Activated T-helper 1 cell treated with anti-CD3 and anti-CD28 coated beads, Interleukin-12 subunit alpha, Interleukin-12 subunit beta, Interleukin-2, Interleukin-4 antibody, amounts not matched to agents 30 ng/mL and 10 ng/mL and 1 ng/mL, durations not matched to agents 14 hours and 24 hours and 36 hours (primary cell): ENCODE results near the gene SEPSECS. TPM values are rescaled to one million over a fixed set of nuclear protein-coding genes. Genes with fewer than 3 reads are reported as not detected.
A peak's percentile ranks its signal among the peaks of the same experiment; 100 is the strongest.

ENCODE experiments used
- DNase-seq: peaks from one replicate; pipeline ENCODE4 v3.0.0; 2021; ENCODE audit warnings: low spot score
- H3K27ac Mint-ChIP-seq: one replicate; pipeline ENCODE4 v1.8.0; 2021; ENCODE audit warnings: mild to moderate bottlenecking, mixed read lengths
- H3K27me3 Mint-ChIP-seq: one replicate; pipeline ENCODE4 v1.8.0; 2022; ENCODE audit warnings: mild to moderate bottlenecking, moderate library complexity, mixed read lengths; ENCODE audit not compliant: insufficient read depth
- H3K36me3 Mint-ChIP-seq: one replicate; pipeline ENCODE4 v1.8.0; 2021; ENCODE audit warnings: low read depth, mixed read lengths
- H3K4me1 Mint-ChIP-seq: one replicate; pipeline ENCODE4 v1.8.0; 2021; ENCODE audit warnings: low read depth, mixed read lengths
- H3K4me3 Mint-ChIP-seq: one replicate; pipeline ENCODE4 v1.8.0; 2021; ENCODE audit warnings: mild to moderate bottlenecking, moderate library complexity, mixed read lengths
- H3K9me3 Mint-ChIP-seq: one replicate; pipeline ENCODE4 v1.8.0; 2021; ENCODE audit warnings: mixed read lengths
- intact Hi-C: fragments of 100-400 bp; cut with micrococcal nuclease; formaldehyde crosslinking; loops from one replicate; pipeline ENCODE4 v1.15.1; 2024
- total RNA-seq: library from RNA; stranded (reverse); gene quantifications from 2 replicates; pipeline ENCODE4 v1.2.3, GENCODE V29; 2022

Gene SEPSECS
- total RNA-seq, 1 donor from 2014 or later: 13.4 TPM

DNA sequence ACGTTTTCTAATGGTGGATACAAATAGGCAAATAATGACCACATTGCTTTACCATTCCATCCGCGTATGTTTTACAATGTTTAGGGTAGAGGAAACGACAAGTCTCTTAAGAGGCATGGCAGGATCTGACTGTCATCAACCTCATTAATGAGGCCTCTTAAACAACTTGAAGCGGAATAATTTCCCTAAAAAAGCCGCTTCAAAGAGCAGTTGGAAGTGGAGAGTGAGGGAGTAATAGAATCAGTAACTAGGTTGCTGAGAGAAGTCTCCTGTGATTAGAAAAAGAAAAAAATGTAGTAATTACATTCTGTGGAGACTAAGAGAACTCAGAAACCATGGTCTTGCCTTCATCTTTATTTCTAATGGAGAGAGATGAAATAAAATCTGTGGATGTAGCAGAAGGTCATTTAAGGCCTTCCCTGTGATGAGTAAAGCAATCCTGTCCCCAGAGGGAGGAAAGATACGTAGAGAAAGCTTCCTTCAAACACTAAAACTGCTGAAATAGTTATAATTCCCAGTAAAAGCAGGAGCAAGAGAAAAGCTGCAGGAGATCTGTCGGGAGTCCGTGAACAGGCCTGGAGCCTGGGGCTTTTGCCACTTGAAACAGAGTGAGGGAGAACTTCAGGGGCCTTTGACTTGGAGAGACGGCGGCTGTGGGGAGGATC is 11.1 kb upstream of the SEPSECS start:
- Mint-ChIP-seq H3K27me3 (no peaks in the 10 kb centered on the region), H3K4me1 (no peaks in the 10 kb centered on the region), H3K36me3 (peaks cover 8% of the 10 kb centered on the region), H3K4me3 (no peak overlapping the region), H3K9me3 (no peaks in the 10 kb centered on the region), H3K27ac (no peak overlapping the region)
- intact Hi-C loops: no loop called here
- DNase-seq: no peak

DNA sequence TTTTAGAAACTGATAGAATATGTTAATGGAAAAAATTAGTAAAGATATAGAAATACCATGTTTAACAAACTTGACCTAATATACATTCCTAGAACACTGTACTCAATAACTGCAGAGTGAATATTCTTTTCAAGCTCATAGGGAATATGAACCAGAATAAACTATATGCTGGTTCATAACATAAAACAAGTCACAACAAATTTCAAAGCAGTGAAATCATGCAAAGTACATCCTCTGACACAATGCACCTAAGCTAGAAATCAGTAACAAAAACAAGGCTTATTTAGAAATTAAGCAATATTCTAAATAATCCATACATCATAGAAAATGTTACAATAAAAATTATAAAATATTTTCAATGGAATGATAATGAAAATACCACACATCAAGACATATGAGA is 9.2 kb upstream of the SEPSECS start:
- no peaks in the 10 kb centered on the region for H3K9me3 Mint-ChIP-seq
- no peak for DNase-seq

DNA sequence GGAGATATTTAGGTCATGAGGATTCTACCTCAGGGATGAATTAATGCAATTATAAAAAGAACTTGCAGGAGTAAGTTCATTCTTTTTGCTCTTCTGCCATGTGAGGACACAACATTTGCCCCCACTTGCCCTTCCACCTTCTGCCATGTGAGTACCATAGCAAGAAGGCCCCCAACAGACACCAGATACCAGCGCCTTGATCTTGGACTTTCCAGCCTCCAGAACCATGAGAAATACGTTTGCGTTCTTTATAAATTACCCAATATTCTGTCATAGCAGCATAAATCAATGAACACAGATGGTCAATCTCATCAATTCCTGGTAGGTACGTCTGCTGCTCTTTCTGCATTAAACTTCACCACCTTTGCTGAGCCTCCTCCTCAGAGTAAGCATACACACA is 5.7 kb upstream of the SEPSECS start:
- Mint-ChIP-seq H3K36me3 (peaks cover 24% of the 10 kb centered on the region), H3K27me3 (no peaks in the 10 kb centered on the region), H3K9me3 (no peaks in the 10 kb centered on the region), H3K4me1 (peaks cover 20% of the 10 kb centered on the region), H3K4me3 (no peak overlapping the region), H3K27ac (no peak overlapping the region)
- intact Hi-C loops: loop anchor here (10.0 kb wide), 1 partner anchor 691 kb away; no protein-coding TSS in a partner anchor
- DNase-seq: no peak

More for the DNA sequence above, 9.2 kb upstream of the SEPSECS start:
- H3K27me3 Mint-ChIP-seq: no peaks in the 10 kb centered on the region
- H3K4me1 Mint-ChIP-seq: no peaks in the 10 kb centered on the region
- intact Hi-C loops: loop anchor here (10.0 kb wide), 1 partner anchor 695 kb away; no protein-coding TSS in a partner anchor
- H3K36me3 Mint-ChIP-seq: peaks cover 17% of the 10 kb centered on the region
- H3K4me3 Mint-ChIP-seq: no peak overlapping the region
- no peak overlapping the region for H3K27ac Mint-ChIP-seq

DNA sequence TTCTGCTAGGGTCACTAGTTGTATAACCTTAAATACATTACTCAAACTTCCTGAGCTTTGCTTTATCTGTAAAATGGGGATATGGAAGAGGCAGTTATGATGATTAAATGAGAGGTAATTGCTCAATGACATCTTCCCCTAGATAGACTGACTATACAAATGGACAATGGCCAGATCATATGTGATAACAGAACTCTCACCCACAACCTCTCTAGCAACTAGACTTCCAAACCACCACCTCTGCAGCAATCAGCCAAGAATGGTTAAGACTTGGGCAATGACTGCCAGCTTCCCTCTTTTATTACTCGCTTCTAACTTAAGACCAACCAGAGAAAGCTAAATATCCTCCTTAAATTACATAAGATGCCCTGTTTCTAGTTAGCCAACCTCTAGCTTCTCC is 2.9 kb upstream of the SEPSECS start:
- DNase-seq: no peak
- Mint-ChIP-seq H3K27me3 (peaks cover 3% of the 10 kb centered on the region), H3K4me1 (peaks cover 35% of the 10 kb centered on the region), H3K4me3 (no peak overlapping the region), H3K27ac (no peak overlapping the region), H3K9me3 (no peaks in the 10 kb centered on the region), H3K36me3 (peaks cover 22% of the 10 kb centered on the region)
- intact Hi-C loops: loop anchor here (5.0 to 10.0 kb wide), 3 partner anchors 181 to 1699 kb away; partner anchors contain the start of gene STIM2

DNA sequence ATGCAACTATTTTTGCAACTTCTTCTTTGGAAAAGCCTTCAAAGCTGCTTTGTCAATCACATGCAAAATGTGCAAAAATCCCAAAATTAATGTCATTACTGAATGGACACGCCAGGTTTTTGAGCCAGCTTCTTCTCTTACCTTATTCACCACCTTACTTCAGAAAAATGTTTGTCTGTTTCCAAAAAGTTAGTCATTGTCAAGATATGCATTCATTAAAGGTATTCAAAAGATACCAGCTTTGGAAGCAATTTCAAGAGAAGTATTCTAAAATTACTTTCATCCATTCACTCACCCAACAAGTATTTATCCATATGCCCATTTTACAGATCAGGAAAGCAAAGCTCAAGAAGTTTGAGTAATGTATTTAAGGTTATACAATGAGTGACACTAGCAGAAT is 2.3 kb upstream of the SEPSECS start:
- DNase-seq: no peak
- Mint-ChIP-seq H3K4me3 (no peak overlapping the region), H3K9me3 (no peaks in the 10 kb centered on the region), H3K27ac (no peak overlapping the region), H3K27me3 (peaks cover 3% of the 10 kb centered on the region), H3K4me1 (peaks cover 35% of the 10 kb centered on the region), H3K36me3 (peaks cover 22% of the 10 kb centered on the region)
- intact Hi-C loops: loop anchor here (5.0 to 10.0 kb wide), 3 partner anchors 180 to 1700 kb away; partner anchors contain the start of gene STIM2

DNA sequence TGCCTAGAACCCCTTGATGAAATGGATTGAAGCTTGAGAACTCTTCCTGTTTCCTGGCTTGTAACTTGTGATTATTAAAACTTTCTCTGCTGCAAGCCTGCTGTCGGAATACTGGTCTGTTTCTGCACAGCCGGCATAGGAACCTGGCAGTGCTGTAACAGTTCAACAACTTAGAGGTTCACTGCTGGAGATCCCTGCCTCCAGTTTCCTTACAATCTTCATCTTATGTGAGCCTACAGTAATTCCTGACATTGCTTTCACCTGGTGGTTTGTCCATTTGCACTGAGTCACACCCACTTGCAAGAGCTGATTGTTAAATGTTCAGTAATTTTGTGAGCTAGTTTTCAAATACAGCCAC is 1.3 kb upstream of the SEPSECS start:
- peaks cover 35% of the 10 kb centered on the region for H3K4me1 Mint-ChIP-seq
- no peak for DNase-seq
- H3K27ac Mint-ChIP-seq: peak overlapping the region; percentile 90
- H3K27me3 Mint-ChIP-seq: peaks cover 3% of the 10 kb centered on the region
- no peaks in the 10 kb centered on the region for H3K9me3 Mint-ChIP-seq
- peak overlapping the region; percentile 91 for H3K4me3 Mint-ChIP-seq
- intact Hi-C loops: loop anchor here (1.0 to 10.0 kb wide), 6 partner anchors 159 to 1701 kb away; partner anchors contain the start of genes SMIM20 and STIM2
- peaks cover 25% of the 10 kb centered on the region for H3K36me3 Mint-ChIP-seq

DNA sequence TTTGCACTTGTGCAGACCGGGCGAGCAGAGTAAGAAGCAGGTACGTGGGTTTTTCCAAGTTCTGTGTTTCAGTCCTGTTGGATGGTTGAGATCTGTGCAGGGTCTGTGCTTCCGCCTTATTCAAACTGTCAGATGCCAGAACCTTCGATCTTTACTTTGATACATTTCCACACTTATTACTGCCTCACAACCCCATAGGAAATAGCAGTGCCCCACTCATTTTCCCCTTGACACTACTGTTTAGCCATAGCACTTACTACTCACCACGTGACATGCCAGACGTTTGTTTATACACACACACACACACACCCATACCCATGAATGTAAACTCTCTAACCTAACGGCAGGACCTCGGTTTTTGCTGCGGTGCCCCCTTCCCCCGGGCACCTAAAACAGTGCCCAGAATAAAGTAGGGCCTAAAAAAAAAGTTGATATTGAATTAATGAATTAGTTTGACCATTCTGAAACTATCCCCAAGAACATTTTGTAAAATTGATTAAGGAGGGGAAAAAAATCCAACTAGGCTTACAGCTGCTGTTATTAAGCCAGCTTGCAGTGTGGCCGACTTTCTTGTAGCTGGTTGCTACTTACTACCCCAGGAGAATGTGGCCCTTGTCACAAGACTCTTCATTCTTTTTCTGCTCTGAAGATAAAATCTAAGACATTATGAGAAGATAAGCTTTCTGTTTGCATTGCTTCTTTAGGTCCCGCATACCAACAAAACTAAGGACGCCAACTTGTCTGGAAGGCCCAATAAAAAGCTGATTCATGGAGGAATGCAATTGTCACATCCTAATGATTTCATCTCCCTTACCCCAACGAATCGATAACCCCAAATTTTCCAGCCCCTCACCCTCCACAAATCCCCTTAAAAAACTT is 704 bp upstream of the SEPSECS start:
- intact Hi-C loops: loop anchor here (1.0 to 10.0 kb wide), 12 partner anchors 19 to 1701 kb away; partner anchors contain the start of genes ANAPC4, DHX15, PI4K2B and SMIM20
- peak overlapping the region; percentile 90 for H3K27ac Mint-ChIP-seq
- no peaks in the 10 kb centered on the region for H3K9me3 Mint-ChIP-seq
- DNase-seq: no peak
- H3K27me3 Mint-ChIP-seq: peaks cover 3% of the 10 kb centered on the region
- peaks cover 35% of the 10 kb centered on the region for H3K4me1 Mint-ChIP-seq
- H3K36me3 Mint-ChIP-seq: peaks cover 19% of the 10 kb centered on the region
- H3K4me3 Mint-ChIP-seq: peak overlapping the region; percentile 91

DNA sequence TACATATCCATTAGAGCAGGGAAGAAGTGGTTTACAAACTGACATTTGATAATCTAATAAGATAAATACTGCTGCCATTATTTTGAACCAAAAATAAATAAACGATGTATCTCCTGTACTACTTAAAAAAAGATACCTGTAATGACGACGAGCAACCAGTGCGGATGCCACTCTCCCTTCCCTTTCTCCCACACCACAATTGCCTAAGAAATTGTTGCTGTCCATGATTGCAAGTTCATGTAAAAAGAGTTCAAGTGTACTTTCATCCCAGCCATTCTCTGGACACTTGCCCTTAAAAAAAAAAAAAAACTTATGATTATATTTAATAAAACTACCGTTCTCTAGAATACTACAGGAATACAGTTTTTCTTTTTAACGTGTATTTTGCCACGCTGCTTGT is 1.4 kb downstream of the SEPSECS start:
- peaks cover 17% of the 10 kb centered on the region for H3K36me3 Mint-ChIP-seq
- H3K4me1 Mint-ChIP-seq: peaks cover 40% of the 10 kb centered on the region
- peaks cover 3% of the 10 kb centered on the region for H3K27me3 Mint-ChIP-seq
- H3K9me3 Mint-ChIP-seq: no peaks in the 10 kb centered on the region
- H3K27ac Mint-ChIP-seq: peak overlapping the region; percentile 90
- H3K4me3 Mint-ChIP-seq: peak overlapping the region; percentile 91
- DNase-seq: no peak
- intact Hi-C loops: no loop called here

DNA sequence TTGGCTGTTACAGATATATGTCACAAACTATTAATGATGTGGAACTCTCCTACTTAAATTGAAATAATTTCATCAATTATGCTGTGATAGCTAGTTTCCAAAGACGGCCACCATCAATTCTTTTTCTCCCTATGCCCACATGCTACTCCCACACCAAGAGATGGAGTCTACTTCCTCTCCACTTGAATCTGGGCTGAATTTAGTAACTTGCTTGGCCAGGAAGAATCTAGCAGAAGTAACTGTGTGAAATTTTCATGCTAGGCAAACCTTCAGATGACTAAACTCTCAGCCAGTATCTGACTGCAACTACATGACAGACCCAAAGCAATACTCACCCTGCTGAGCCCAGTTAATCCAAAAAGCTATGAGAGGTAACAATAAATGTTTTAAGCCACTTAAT is 3.2 kb downstream of the SEPSECS start:
- Mint-ChIP-seq H3K4me1 (peaks cover 30% of the 10 kb centered on the region), H3K27ac (no peak overlapping the region), H3K27me3 (peaks cover 3% of the 10 kb centered on the region), H3K36me3 (peaks cover 11% of the 10 kb centered on the region), H3K9me3 (no peaks in the 10 kb centered on the region), H3K4me3 (no peak overlapping the region)
- no peak for DNase-seq
- intact Hi-C loops: no loop called here

DNA sequence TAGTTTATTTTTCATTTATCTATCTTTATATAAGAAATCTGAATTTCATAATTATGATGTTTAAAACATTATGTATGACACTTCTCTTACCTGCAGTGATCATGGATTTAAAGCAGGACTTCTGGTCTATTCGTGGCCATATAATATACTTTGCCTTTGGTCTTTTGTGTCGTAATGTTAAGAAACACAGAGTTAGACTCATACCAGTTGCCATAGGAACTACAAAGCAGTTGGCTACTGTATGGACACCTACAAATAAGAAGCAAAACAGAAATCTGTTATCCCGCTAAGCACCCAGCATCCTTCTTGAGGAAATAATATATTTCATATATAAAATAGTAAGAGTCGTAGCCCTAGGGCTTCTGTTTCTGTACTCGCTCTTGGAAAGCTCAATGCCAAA is 4.3 kb downstream of the SEPSECS start:
- H3K27ac Mint-ChIP-seq: no peak overlapping the region
- intact Hi-C loops: no loop called here
- no peak overlapping the region for H3K4me3 Mint-ChIP-seq
- DNase-seq: no peak
- H3K9me3 Mint-ChIP-seq: no peaks in the 10 kb centered on the region
- peaks cover 20% of the 10 kb centered on the region for H3K4me1 Mint-ChIP-seq
- H3K27me3 Mint-ChIP-seq: peaks cover 3% of the 10 kb centered on the region
- H3K36me3 Mint-ChIP-seq: peaks cover 12% of the 10 kb centered on the region

DNA sequence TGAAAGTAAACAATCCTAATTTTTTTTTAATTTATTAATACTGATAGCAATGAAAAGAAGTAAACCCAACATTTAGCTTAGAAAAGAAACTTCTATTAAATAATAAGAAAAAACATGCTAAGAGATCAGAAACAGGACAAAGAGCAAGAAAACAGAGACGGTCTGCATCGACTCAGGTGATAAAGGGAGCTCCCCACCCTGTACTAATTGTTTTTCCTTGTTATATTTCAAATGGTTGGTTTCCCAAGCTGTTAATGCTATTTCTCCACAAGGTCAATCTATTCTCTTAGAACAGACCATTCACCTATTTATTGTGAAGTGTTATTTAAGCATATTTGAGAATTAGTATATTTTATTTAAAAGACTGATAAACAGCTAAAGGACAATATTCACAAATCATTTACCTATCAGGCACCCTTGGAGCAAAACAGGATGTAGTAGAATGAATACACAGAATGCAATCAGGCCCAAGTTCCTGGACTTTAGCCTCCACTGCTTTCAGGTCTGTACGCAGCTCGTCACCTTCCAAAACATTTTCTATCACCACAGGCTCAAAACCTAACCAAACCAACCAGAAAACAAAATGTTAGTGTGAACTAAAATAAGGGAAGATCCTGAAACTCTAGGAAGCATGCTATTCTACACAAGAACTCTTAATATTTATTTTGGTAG is 5.5 kb downstream of the SEPSECS start:
- Mint-ChIP-seq H3K4me1 (peaks cover 14% of the 10 kb centered on the region), H3K27me3 (no peaks in the 10 kb centered on the region), H3K9me3 (no peaks in the 10 kb centered on the region), H3K27ac (peak overlapping the region; percentile 58), H3K36me3 (peaks cover 17% of the 10 kb centered on the region), H3K4me3 (no peak overlapping the region)
- no peak for DNase-seq
- intact Hi-C loops: no loop called here

DNA sequence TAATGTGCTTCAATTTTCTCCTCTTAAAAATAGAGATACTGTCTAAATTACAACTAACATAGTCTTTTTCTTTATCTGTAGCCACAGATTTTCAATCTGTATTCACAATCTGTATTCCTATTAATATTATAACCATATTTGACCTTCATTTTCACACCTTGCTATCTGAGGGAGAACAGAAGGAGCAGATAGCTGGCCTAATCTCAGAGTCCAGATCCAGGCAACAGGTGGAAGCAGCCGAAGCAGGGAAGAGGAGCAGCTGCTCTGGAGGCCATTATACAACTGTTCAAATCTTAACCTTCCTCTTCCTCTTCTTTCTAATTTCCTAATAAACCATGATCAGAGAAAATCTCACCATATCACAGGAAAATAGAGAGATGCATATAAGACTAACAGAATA is 14.2 kb downstream of the SEPSECS start:
- intact Hi-C loops: loop anchor here (10.0 kb wide), 1 partner anchor 661 kb away; no protein-coding TSS in a partner anchor
- Mint-ChIP-seq H3K4me3 (no peak overlapping the region), H3K4me1 (no peaks in the 10 kb centered on the region), H3K27me3 (no peaks in the 10 kb centered on the region), H3K36me3 (peaks cover 27% of the 10 kb centered on the region), H3K27ac (no peak overlapping the region), H3K9me3 (no peaks in the 10 kb centered on the region)
- no peak for DNase-seq
